ENCODE measurements around the gene PELI3.
"Not testable (repeated sequence)": the region's sequence is repeated elsewhere in the genome, so short reads cannot be mapped to it uniquely, and the experiment has no call there.

The PELI3 gene

DNA sequence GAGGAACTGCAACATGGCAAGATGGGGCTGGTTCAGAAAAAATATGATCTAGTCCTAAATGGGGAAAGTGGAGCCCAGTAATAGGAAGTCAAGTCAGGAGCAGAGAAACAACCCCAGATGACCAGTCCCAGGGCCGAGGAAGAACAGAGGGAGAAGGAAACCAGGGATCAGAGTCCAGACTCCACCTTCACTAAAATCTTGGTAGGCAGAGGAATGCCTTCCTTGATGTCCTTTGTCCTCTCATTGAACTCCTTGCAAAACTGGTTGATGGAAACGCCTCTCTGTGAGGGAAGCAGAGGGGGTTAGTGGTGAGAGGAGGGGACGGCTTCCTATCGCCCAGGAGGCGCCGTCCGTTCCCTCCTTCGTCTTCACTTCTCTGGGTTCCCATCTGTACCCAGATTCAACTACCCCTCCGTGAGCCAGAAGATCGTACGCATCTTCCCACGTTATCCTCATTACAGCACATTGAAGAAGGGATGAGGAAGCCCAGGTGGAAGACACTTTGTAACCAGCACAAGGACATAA lies 28.7 kb upstream of the PELI3 start:
- Histone ChIP-seq H3K9me3 (ENCODE audit: insufficient read depth, low read length, severe bottlenecking) (peaks cover under 1% of the 10 kb centered on the region), H3K27ac (ENCODE audit: low read length) (peak overlapping the region; percentile 88), H3K27me3 (ENCODE audit: insufficient read depth, low read length, poor library complexity) (no peaks in the 10 kb centered on the region), H4K20me1 (ENCODE audit: insufficient read depth, low read length) (0 out of 2 replicates have a peak, but pooled peaks cover 2% of the 10 kb centered on the region), H3K79me2 (ENCODE audit: insufficient read depth, low read length) (peaks cover 8% of the 10 kb centered on the region), H3K36me3 (ENCODE audit: insufficient read depth, low read length) (peaks cover 24% of the 10 kb centered on the region), H2AFZ (ENCODE audit: low read depth, low read length) (peak overlapping the region; percentile 85), H3K9ac (ENCODE audit: low read depth, low read length) (peak overlapping the region; percentile 69), H3K4me1 (ENCODE audit: insufficient read depth, low read length) (peaks cover 19% of the 10 kb centered on the region), H3K4me3 (ENCODE audit: low read depth in 1 of 2, low read length in 2 of 2) (peak overlapping the region; percentile 29 to 65; a peak in 3 of 4 replicates), H3K4me2 (ENCODE audit: insufficient read depth, low read length) (peak overlapping the region; percentile 94)
- DNase-seq (peak; percentile 6), ATAC-seq (ENCODE audit: insufficient read depth, low read depth) (no peak)
- no peak for TF ChIP-seq EZH2 (IDR thresholded peaks at IDR 0.05; ENCODE audit: borderline replicate concordance, low read depth, low read length, severe bottlenecking)
- TF ChIP-seq, protein P1, sequence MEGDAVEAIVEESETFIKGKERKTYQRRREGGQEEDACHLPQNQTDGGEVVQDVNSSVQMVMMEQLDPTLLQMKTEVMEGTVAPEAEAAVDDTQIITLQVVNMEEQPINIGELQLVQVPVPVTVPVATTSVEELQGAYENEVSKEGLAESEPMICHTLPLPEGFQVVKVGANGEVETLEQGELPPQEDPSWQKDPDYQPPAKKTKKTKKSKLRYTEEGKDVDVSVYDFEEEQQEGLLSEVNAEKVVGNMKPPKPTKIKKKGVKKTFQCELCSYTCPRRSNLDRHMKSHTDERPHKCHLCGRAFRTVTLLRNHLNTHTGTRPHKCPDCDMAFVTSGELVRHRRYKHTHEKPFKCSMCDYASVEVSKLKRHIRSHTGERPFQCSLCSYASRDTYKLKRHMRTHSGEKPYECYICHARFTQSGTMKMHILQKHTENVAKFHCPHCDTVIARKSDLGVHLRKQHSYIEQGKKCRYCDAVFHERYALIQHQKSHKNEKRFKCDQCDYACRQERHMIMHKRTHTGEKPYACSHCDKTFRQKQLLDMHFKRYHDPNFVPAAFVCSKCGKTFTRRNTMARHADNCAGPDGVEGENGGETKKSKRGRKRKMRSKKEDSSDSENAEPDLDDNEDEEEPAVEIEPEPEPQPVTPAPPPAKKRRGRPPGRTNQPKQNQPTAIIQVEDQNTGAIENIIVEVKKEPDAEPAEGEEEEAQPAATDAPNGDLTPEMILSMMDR (IDR thresholded peaks at IDR 0.05; ENCODE audit: borderline replicate concordance, extremely low read depth, low read length, poor library complexity, severe bottlenecking) = no peak

DNA sequence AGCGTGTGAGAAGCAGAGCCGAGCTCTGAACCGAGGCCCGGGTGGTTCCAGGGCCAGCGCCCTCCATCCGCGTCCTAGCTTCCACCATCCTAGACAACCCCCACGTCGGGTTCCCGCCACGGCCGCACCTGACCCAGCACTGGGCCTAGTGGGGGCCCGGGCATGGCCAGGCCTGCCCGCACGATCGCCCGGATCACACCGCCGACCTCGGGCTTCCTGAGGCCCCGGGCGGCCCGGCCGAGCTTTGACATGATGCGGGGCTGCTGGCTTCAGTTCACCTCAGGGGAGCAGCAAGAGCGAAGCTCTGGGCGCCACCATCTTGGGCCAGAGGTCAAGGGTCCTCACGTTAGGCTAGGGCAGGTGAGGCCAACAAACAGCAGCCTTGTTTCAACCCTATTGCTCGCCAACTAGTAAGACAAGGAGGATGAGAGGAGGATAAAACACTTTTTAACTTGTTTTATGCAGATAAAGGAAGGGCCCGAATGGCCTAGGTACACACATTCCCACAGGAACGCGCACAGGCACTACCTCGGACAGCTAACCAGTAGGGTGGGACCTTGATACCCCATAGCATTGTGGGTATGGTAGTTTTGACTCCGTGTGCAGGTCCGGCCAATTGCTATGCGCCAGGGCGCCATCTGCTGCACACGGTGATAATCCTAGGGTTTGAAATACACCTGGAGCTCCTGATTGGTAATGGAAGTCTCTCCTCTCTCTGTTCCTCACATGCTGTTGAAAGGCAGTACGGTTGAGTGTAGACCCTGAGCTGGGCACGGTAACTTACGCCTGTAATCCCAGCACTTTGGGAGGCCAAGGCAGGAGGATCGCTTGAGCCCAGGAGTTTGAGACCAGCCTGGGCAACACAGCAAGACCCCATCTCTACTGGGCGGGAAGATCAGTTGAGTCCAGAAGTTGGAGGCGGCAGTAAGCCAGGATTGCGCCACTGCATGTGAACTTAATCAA lies 27.9 kb upstream of the PELI3 start, which contains the start of gene MRPL11:
MRPL11 (minus strand) TSS at position 345 of the 963 bp plus-strand sequence; CDS start at position 251, 94 bp downstream.
- DNase-seq (peak; percentile 93), ATAC-seq (ENCODE audit: insufficient read depth, low read depth) (peak; percentile 95)
- Histone ChIP-seq H3K79me2 (ENCODE audit: insufficient read depth, low read length) (peaks cover 8% of the 10 kb centered on the region), H4K20me1 (ENCODE audit: insufficient read depth, low read length) (0 out of 2 replicates have a peak, but pooled peaks cover 2% of the 10 kb centered on the region), H2AFZ (ENCODE audit: low read depth, low read length) (peak within 1 kb of the TSS; percentile 85), H3K9ac (ENCODE audit: low read depth, low read length) (peak within 1 kb of the TSS; percentile 69), H3K36me3 (ENCODE audit: insufficient read depth, low read length) (peaks cover 24% of the 10 kb centered on the region), H3K9me3 (ENCODE audit: insufficient read depth, low read length, severe bottlenecking) (peaks cover 8% of the 10 kb centered on the region), H3K4me2 (ENCODE audit: insufficient read depth, low read length) (peak within 1 kb of the TSS; percentile 94), H3K4me3 (ENCODE audit: low read depth in 1 of 2, low read length in 2 of 2) (peak within 1 kb of the TSS; percentile 29 to 65; a peak in 3 of 4 replicates), H3K27me3 (ENCODE audit: insufficient read depth, low read length, poor library complexity) (no peaks in the 10 kb centered on the region), H3K27ac (ENCODE audit: low read length) (peak within 1 kb of the TSS; percentile 88), H3K4me1 (ENCODE audit: insufficient read depth, low read length) (peaks cover 19% of the 10 kb centered on the region)
- TF ChIP-seq EZH2 (IDR thresholded peaks at IDR 0.05; ENCODE audit: borderline replicate concordance, low read depth, low read length, severe bottlenecking) = no peak
- TF ChIP-seq, protein P1 (IDR thresholded peaks at IDR 0.05; ENCODE audit: borderline replicate concordance, extremely low read depth, low read length, poor library complexity, severe bottlenecking) = peak; percentile 93

DNA sequence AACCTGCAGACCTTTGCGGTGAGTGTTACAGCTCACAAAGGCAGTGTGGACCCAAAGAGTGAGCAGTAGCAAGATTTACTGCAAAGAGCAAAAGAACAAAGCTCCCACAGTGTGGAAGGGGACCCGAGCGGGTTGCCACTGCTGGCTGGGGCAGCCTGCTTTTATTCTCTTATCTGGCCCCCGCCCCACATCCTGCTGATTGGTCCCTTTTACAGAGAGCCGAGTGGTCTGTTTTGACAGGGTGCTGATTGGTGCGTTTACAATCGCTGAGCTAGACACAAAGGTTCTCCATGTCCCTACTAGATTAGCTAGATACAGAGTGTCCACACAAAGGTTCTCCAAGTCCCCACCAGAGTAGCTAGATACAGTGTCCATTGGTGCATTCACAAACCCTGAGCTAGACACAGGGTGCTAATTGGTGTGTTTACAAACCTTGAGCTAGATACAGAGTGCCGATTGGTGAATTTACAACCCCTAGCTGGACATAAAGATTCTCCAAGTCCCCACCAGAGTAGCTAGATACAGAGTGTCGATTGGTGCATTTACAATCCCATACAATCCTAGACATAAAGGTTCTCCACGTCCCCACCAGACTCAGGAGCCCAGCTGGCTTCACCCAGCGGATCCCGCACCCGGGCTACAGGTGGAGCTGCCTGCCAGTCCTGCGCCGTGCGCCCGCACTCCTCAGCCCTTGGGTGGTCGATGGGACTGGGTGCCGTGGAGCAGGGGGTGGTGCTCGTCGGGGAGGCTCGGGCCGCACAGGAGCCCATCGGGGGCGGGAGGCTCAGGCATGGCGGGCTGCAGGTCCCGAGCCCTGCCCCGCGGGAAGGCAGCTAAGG lies 26.4 kb upstream of the PELI3 start:
- H3K4me3 ChIP-seq (ENCODE audit: low read depth in 1 of 2, low read length in 2 of 2); H3K9ac ChIP-seq (ENCODE audit: low read depth, low read length); H3K79me2 ChIP-seq (ENCODE audit: insufficient read depth, low read length); H3K27ac ChIP-seq (ENCODE audit: low read length); H4K20me1 ChIP-seq (ENCODE audit: insufficient read depth, low read length); H3K4me2 ChIP-seq (ENCODE audit: insufficient read depth, low read length); DNase-seq; ATAC-seq (ENCODE audit: insufficient read depth, low read depth); H2AFZ ChIP-seq (ENCODE audit: low read depth, low read length); H3K27me3 ChIP-seq (ENCODE audit: insufficient read depth, low read length, poor library complexity): not testable (repeated sequence)
- Histone ChIP-seq H3K36me3 (ENCODE audit: insufficient read depth, low read length) (peaks cover 19% of the 10 kb centered on the region), H3K9me3 (ENCODE audit: insufficient read depth, low read length, severe bottlenecking) (peaks cover 10% of the 10 kb centered on the region), H3K4me1 (ENCODE audit: insufficient read depth, low read length) (peaks cover 19% of the 10 kb centered on the region)

DNA sequence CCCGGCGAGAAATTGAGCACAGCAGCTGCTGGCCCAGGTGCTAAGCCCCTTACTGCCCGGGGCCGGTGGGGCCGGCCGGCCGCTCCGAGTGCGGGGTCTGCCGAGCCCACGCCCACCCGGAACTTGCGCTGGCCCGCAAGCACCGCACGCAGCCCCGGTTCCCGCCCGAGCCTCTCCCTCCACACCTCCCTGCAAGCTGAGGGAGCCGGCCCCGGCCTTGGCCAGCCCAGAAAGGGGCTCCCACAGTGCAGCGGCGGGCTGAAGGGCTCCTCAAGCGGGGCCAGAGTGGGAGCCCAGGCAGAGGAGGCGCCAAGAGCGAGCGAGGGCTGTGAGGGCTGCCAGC lies 25.8 kb upstream of the PELI3 start:
- not testable (repeated sequence) for H3K79me2 ChIP-seq (ENCODE audit: insufficient read depth, low read length); ATAC-seq (ENCODE audit: insufficient read depth, low read depth); DNase-seq; H4K20me1 ChIP-seq (ENCODE audit: insufficient read depth, low read length); H3K4me2 ChIP-seq (ENCODE audit: insufficient read depth, low read length); H3K27ac ChIP-seq (ENCODE audit: low read length); H3K9ac ChIP-seq (ENCODE audit: low read depth, low read length); H3K4me3 ChIP-seq (ENCODE audit: low read depth in 1 of 2, low read length in 2 of 2); H3K27me3 ChIP-seq (ENCODE audit: insufficient read depth, low read length, poor library complexity); H2AFZ ChIP-seq (ENCODE audit: low read depth, low read length)
- H3K4me1 ChIP-seq (ENCODE audit: insufficient read depth, low read length) = peaks cover 19% of the 10 kb centered on the region
- H3K36me3 ChIP-seq (ENCODE audit: insufficient read depth, low read length) = peaks cover 13% of the 10 kb centered on the region
- peaks cover 10% of the 10 kb centered on the region for H3K9me3 ChIP-seq (ENCODE audit: insufficient read depth, low read length, severe bottlenecking)

All from DND-41 (cell line).